Prostate gland (tissue), 2 donors: Measurements from ENCODE around the gene ASCL2.

Experiments
- POLR2A ChIP-seq: fragments of 450-650 bp; IDR thresholded peaks from one replicate; pipeline ENCODE4 v1.6.1; 2016; ENCODE audit warnings: antibody characterized with exemption, mild to moderate bottlenecking
- TF ChIP-seq, protein P1 (sequence below), 4 experiments: fragments of 200-600 bp in 2 of 4; fragments of 450-650 bp in 2 of 4; sonication (generic) in 2 of 4; IDR thresholded peaks; 1 replicate in 3 of 4; 2 replicates in 1 of 4; pipeline ENCODE4 v1.5.1; 2016 to 2019; ENCODE audit warnings: antibody characterized with exemption in 4 of 4, mild to moderate bottlenecking in 2 of 4, moderate library complexity in 2 of 4

DNA sequence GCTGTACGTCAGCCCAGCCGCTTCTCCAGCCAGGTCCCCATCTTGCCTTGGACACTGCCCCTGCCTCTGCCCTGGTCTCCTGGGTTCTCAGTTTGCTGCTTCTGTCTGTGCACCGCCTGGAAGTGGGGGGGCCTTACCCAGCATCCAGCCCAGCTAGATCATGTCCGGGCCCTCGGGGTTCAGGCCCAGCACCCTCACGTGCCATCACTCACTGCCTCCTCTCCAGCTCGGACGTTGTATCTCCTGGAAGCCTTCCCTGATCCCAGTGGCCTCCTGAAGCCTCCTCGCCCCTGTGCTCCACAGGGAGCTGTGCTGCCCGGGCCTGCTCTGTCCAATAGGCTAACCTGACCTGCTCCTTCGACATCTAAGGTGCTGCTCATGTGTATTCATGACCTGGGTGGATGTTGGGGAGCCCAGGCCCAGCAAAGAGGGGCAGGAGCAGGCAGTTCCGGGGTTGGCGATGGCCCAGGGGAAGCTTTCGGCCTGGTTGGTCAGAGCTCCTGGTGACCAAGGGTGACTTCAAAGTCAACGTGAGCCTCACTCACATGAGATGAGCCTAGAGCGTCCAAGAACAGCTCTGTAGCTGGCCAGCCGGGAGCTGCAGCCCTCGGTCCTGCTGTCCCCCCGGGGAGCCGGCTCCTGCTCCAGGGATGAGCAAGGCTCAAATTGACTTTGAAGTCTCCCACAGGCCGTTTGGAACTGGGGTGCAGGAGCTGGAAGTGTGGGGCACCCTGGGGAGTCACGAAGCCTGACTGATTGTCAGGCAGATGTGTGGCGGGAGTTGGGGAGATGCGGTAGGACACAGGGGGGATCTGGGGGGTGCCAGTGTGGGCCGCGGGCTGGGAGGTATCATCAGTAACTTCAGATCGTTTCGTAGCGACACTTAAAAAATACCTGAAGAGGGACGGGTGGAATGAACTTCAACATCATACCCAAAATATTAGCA lies 5.2 kb upstream of the ASCL2 start:
- TF ChIP-seq POLR2A, result no peak
- TF ChIP-seq, protein P1, sequence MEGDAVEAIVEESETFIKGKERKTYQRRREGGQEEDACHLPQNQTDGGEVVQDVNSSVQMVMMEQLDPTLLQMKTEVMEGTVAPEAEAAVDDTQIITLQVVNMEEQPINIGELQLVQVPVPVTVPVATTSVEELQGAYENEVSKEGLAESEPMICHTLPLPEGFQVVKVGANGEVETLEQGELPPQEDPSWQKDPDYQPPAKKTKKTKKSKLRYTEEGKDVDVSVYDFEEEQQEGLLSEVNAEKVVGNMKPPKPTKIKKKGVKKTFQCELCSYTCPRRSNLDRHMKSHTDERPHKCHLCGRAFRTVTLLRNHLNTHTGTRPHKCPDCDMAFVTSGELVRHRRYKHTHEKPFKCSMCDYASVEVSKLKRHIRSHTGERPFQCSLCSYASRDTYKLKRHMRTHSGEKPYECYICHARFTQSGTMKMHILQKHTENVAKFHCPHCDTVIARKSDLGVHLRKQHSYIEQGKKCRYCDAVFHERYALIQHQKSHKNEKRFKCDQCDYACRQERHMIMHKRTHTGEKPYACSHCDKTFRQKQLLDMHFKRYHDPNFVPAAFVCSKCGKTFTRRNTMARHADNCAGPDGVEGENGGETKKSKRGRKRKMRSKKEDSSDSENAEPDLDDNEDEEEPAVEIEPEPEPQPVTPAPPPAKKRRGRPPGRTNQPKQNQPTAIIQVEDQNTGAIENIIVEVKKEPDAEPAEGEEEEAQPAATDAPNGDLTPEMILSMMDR (IDR thresholded peaks at IDR 0.05), result no peak
